Neuronal stem cell (in vitro differentiated cells): ENCODE results near the gene HSPA14.
"Not testable (repeated sequence)": the region's sequence is repeated elsewhere in the genome, so short reads cannot be mapped to it uniquely, and the experiment has no call there.

Experiments
- DNase-seq: peaks from one replicate; pipeline ENCODE4 v3.0.0-alpha.2; 2013; ENCODE audit warnings: low spot score
- H2AFZ ChIP-seq: one replicate; pipeline ENCODE4 v1.6.1; 2013; ENCODE audit warnings: mild to moderate bottlenecking, low read length, inconsistent platforms
- H2AK5ac ChIP-seq: 2 replicates; pipeline ENCODE4 v1.6.1; 2013; ENCODE audit warnings: low read depth, mild to moderate bottlenecking, inconsistent platforms, low read length, moderate library complexity, mixed read lengths
- H2BK120ac ChIP-seq: 2 replicates; pipeline ENCODE4 v1.6.1; 2013; ENCODE audit warnings: low read depth, mild to moderate bottlenecking, inconsistent platforms, low read length, moderate library complexity, mixed read lengths
- H2BK12ac ChIP-seq: one replicate; pipeline ENCODE4 v1.6.1; 2013; ENCODE audit warnings: low read length, inconsistent platforms
- H2BK15ac ChIP-seq: 2 replicates; pipeline ENCODE4 v1.6.1; 2013; ENCODE audit warnings: mild to moderate bottlenecking, low read length, inconsistent platforms, mixed read lengths
- H2BK5ac ChIP-seq: one replicate; pipeline ENCODE4 v1.6.1; 2013; ENCODE audit warnings: inconsistent platforms, mild to moderate bottlenecking, low read length, moderate library complexity
- H3K14ac ChIP-seq: one replicate; pipeline ENCODE4 v1.6.1; 2013; ENCODE audit warnings: low read length, inconsistent platforms
- H3K18ac ChIP-seq: 2 replicates; pipeline ENCODE4 v1.6.1; 2013; ENCODE audit warnings: low read length, inconsistent platforms
- H3K23ac ChIP-seq: 2 replicates; pipeline ENCODE4 v1.6.1; 2013; ENCODE audit warnings: low read depth, mild to moderate bottlenecking, mixed read lengths, low read length, inconsistent platforms; ENCODE audit not compliant: poor library complexity
- H3K27ac ChIP-seq: replicated peaks from 3 replicates; pipeline ENCODE4 v1.5.1; 2013; ENCODE audit warnings: low read length, inconsistent platforms
- H3K27me3 ChIP-seq, 3 experiments: 2 replicates each; pipeline ENCODE4 v1.6.1; 2013; ENCODE audit warnings: low read length in 3 of 3, mild to moderate bottlenecking in 2 of 3, inconsistent platforms in 1 of 3, low read depth in 1 of 3, mixed read lengths in 1 of 3, moderate library complexity in 1 of 3; ENCODE audit not compliant: control insufficient read depth in 3 of 3, insufficient read depth in 3 of 3
- H3K36me3 ChIP-seq, 2 donors: replicated peaks in 1 of 2; 2 replicates each; pipeline ENCODE4 v1.6.1; 2013; ENCODE audit warnings: low read length in 2 of 2; ENCODE audit not compliant: control insufficient read depth in 2 of 2, insufficient read depth in 2 of 2
- H3K4ac ChIP-seq: 2 replicates; pipeline ENCODE4 v1.6.1; 2013; ENCODE audit warnings: inconsistent platforms, mild to moderate bottlenecking, low read length, moderate library complexity
- H3K4me1 ChIP-seq, 2 donors: 1 replicate in 1 of 2; 2 replicates in 1 of 2; pipeline ENCODE4 v1.6.1; 2013; ENCODE audit warnings: low read length in 2 of 2, low read depth in 1 of 2; ENCODE audit not compliant: control insufficient read depth in 2 of 2, insufficient read depth in 1 of 2
- H3K4me2 ChIP-seq: one replicate; pipeline ENCODE4 v1.6.1; 2013; ENCODE audit warnings: mild to moderate bottlenecking, low read length, inconsistent platforms; ENCODE audit not compliant: insufficient read depth, poor library complexity, severe bottlenecking
- H3K4me3 ChIP-seq, 2 donors: 2 replicates each; pipeline ENCODE4 v1.5.1; 2013; ENCODE audit warnings: low read length in 2 of 2, mild to moderate bottlenecking in 2 of 2, inconsistent platforms in 1 of 2, moderate library complexity in 1 of 2
- H3K79me1 ChIP-seq: one replicate; pipeline ENCODE4 v1.6.1; 2013; ENCODE audit warnings: low read depth, mild to moderate bottlenecking, inconsistent platforms, low read length, moderate library complexity
- H3K9ac ChIP-seq: one replicate; pipeline ENCODE4 v1.6.1; 2013; ENCODE audit warnings: mild to moderate bottlenecking, low read depth, low read length, inconsistent platforms; ENCODE audit not compliant: poor library complexity
- H3K9me3 ChIP-seq, 2 donors: replicated peaks in 1 of 2; 2 replicates each; pipeline versions ENCODE3 to v1.6.1; 2013; ENCODE audit warnings: low read length in 2 of 2, mild to moderate bottlenecking in 2 of 2, inconsistent platforms in 1 of 2, low read depth in 1 of 2, mixed read lengths in 1 of 2, moderate library complexity in 1 of 2; ENCODE audit not compliant: control insufficient read depth in 2 of 2, insufficient read depth in 1 of 2
- H4K8ac ChIP-seq: one replicate; pipeline ENCODE4 v1.6.1; 2013; ENCODE audit warnings: low read depth, mild to moderate bottlenecking, inconsistent platforms, low read length, moderate library complexity
- H4K91ac ChIP-seq: one replicate; pipeline ENCODE4 v1.6.1; 2013; ENCODE audit warnings: low read length, low read depth, mild to moderate bottlenecking, inconsistent platforms; ENCODE audit not compliant: poor library complexity
- WGBS, 2 donors: extraction: QIAGEN DNeasy Blood & Tissue Kit; methylation state at CpG; one replicate each; pipeline ENCODE4 v1.1.7; 2013; ENCODE audit warnings: missing lambda C conversion rate in 2 of 2, mixed read lengths in 1 of 2; ENCODE audit not compliant: insufficient read length in 2 of 2, insufficient replicate concordance in 1 of 2; ENCODE audit errors: extremely low coverage in 2 of 2; 5-methylcytosine and 5-hydroxymethylcytosine counted together

Gene HSPA14

GRCh38 chr10:14812271-14812670 lies 25.8 kb upstream of the HSPA14 start:
- no peak overlapping the region for H4K8ac ChIP-seq
- no peak overlapping the region for H3K4ac ChIP-seq
- H3K9me3 ChIP-seq, result no peaks in the 10 kb centered on the region
- no CpG with 5 or more reads among the region's 3 CpGs for WGBS, 2 donors
- H2BK5ac ChIP-seq, result no peak overlapping the region
- H2BK15ac ChIP-seq, result no peak overlapping the region
- no peaks in the 10 kb centered on the region for H3K36me3 ChIP-seq
- no peak overlapping the region for H3K4me3 ChIP-seq
- no peak overlapping the region for H2BK120ac ChIP-seq
- H2BK12ac ChIP-seq, result no peak overlapping the region
- H2AK5ac ChIP-seq, result no peak overlapping the region
- H3K4me1 ChIP-seq, result no peaks in the 10 kb centered on the region
- no peak overlapping the region for H4K91ac ChIP-seq
- H3K4me2 ChIP-seq, result no peak overlapping the region
- H3K79me1 ChIP-seq, result no peaks in the 10 kb centered on the region
- no peak overlapping the region for H3K18ac ChIP-seq
- no peak overlapping the region for H3K23ac ChIP-seq
- peaks cover 0 to 3% (median 0%) of the 10 kb centered on the region in 3 experiments for H3K27me3 ChIP-seq
- H3K27ac ChIP-seq, result no peak overlapping the region
- H3K14ac ChIP-seq, result no peak overlapping the region
- H2AFZ ChIP-seq, result peak overlapping the region; percentile 41
- no peak for DNase-seq
- H3K9ac ChIP-seq, result no peak overlapping the region

GRCh38 chr10:14815681-14816080 lies 22.4 kb upstream of the HSPA14 start:
- no peak for DNase-seq
- Histone ChIP-seq H3K4ac (no peak overlapping the region), H3K4me2 (no peak overlapping the region), H4K91ac (no peak overlapping the region), H3K14ac (no peak overlapping the region), H3K4me1 (no peaks in the 10 kb centered on the region), H3K23ac (no peak overlapping the region), H2BK15ac (no peak overlapping the region), H4K8ac (no peak overlapping the region), H2AFZ (peak overlapping the region; percentile 1), H2BK12ac (no peak overlapping the region), H3K79me1 (no peaks in the 10 kb centered on the region), H2BK120ac (no peak overlapping the region), H2BK5ac (no peak overlapping the region), H3K36me3 (no peaks in the 10 kb centered on the region), H3K9me3 (no peaks in the 10 kb centered on the region), H2AK5ac (no peak overlapping the region), H3K27me3 (no peaks in the 10 kb centered on the region), H3K27ac (no peak overlapping the region), H3K9ac (no peak overlapping the region), H3K18ac (no peak overlapping the region), H3K4me3 (no peak overlapping the region)
- WGBS, 2 donors, result no CpG with 5 or more reads among the region's 6 CpGs

- H2BK120ac ChIP-seq, H4K91ac ChIP-seq, H3K36me3 ChIP-seq, H3K14ac ChIP-seq, H3K4me2 ChIP-seq, H3K4ac ChIP-seq, H3K4me1 ChIP-seq, H3K79me1 ChIP-seq, H3K9me3 ChIP-seq, H2BK15ac ChIP-seq, H2BK12ac ChIP-seq, H3K18ac ChIP-seq, H3K9ac ChIP-seq, H2BK5ac ChIP-seq, DNase-seq, H2AK5ac ChIP-seq, H3K23ac ChIP-seq, H2AFZ ChIP-seq, H3K4me3 ChIP-seq, H4K8ac ChIP-seq, H3K27ac ChIP-seq, H3K27me3 ChIP-seq: not testable (repeated sequence)
- WGBS, 2 donors, result no CpG with 5 or more reads among the region's 7 CpGs
Measured at GRCh38 chr10:14816717-14817116, 21.4 kb upstream of the HSPA14 start.

GRCh38 chr10:14820010-14820774 lies 17.9 kb upstream of the HSPA14 start:
- Histone ChIP-seq H3K4me2 (no peak overlapping the region), H2BK5ac (no peak overlapping the region), H3K23ac (no peak overlapping the region), H3K9ac (no peak overlapping the region), H2BK120ac (no peak overlapping the region), H3K27me3 (no peaks in the 10 kb centered on the region), H3K36me3 (no peaks in the 10 kb centered on the region), H3K4me1 (no peaks in the 10 kb centered on the region), H3K9me3 (no peaks in the 10 kb centered on the region), H3K79me1 (no peaks in the 10 kb centered on the region), H2BK12ac (no peak overlapping the region), H3K4ac (no peak overlapping the region), H3K27ac (no peak overlapping the region), H4K91ac (no peak overlapping the region), H3K14ac (no peak overlapping the region), H2AK5ac (no peak overlapping the region), H4K8ac (no peak overlapping the region), H3K4me3 (no peak overlapping the region), H2BK15ac (no peak overlapping the region), H2AFZ (no peak overlapping the region), H3K18ac (no peak overlapping the region)
- no CpG with 5 or more reads among the region's 10 CpGs for WGBS, 2 donors
- no peak for DNase-seq
